H1 (cell line): ENCODE measurements around the gene CPXM2. TPM values are rescaled to one million over a fixed set of nuclear protein-coding genes. Genes with fewer than 3 reads are reported as not detected.

Experiments
- CTCF ChIA-PET: fragments of 300-600 bp; sonication (Branson Sonifier 250); formaldehyde crosslinking; loops from one replicate; lab custom pipeline; 2021; ENCODE audit not compliant: partially characterized antibody; lab: Charles Lee
- POLR2A ChIA-PET: fragments of 300-600 bp; sonication (Branson Sonifier 250); formaldehyde crosslinking; loops from one replicate; lab custom pipeline; 2021; ENCODE audit warnings: inconsistent platforms; ENCODE audit not compliant: partially characterized antibody; lab: Charles Lee
- DNase-seq, 2 experiments: peaks; one replicate each; pipeline versions ENCODE4 v3.0.0 to v3.0.0-alpha.2; 2010 to 2022; ENCODE audit warnings: low spot score in 2 of 2, low read depth in 1 of 2, mixed read lengths in 1 of 2
- FAIRE-seq: peaks from 2 replicates; lab custom pipeline; 2011; peaks lifted over from hg19 to GRCh38; lab: Jason Lieb, UNC
- H2AFZ ChIP-seq: 2 replicates; pipeline ENCODE4 v1.8.1; 2012; ENCODE audit warnings: low read length, inconsistent platforms
- H2AK5ac ChIP-seq: 2 replicates; pipeline ENCODE4 v1.6.1; 2013; ENCODE audit warnings: low read depth, low read length
- H2BK120ac ChIP-seq: replicated peaks from 2 replicates; pipeline ENCODE3; 2013; ENCODE audit warnings: low read depth, low read length, inconsistent platforms
- H2BK12ac ChIP-seq: 2 replicates; pipeline ENCODE4 v1.6.1; 2013; ENCODE audit warnings: low read depth, low read length
- H2BK15ac ChIP-seq: 2 replicates; pipeline ENCODE4 v1.6.1; 2013; ENCODE audit warnings: low read length
- H2BK20ac ChIP-seq: 2 replicates; pipeline ENCODE4 v1.6.1; 2013; ENCODE audit warnings: low read length
- H2BK5ac ChIP-seq: 2 replicates; pipeline ENCODE4 v1.6.1; 2013; ENCODE audit warnings: low read depth, low read length
- H3K14ac ChIP-seq: 2 replicates; pipeline ENCODE4 v1.6.1; 2013; ENCODE audit warnings: inconsistent platforms; ENCODE audit not compliant: insufficient read length
- H3K18ac ChIP-seq: 2 replicates; pipeline ENCODE4 v1.6.1; 2013; ENCODE audit warnings: low read length; ENCODE audit errors: extremely low read depth
- H3K23ac ChIP-seq: 2 replicates; pipeline ENCODE4 v1.6.1; 2013; ENCODE audit warnings: inconsistent platforms; ENCODE audit not compliant: insufficient read length
- H3K23me2 ChIP-seq: 2 replicates; pipeline ENCODE4 v1.6.1; 2013; ENCODE audit warnings: low read depth, low read length
- H3K27ac ChIP-seq: 2 replicates; pipeline ENCODE4 v1.6.1; 2011; ENCODE audit warnings: low read depth, low read length, inconsistent platforms
- H3K27me3 ChIP-seq, 4 experiments: replicated peaks in 1 of 4; 1 replicate in 1 of 4; 2 replicates in 3 of 4; pipeline versions ENCODE4 v1.6.1 to v1.8.1; 2011 to 2013; ENCODE audit warnings: low read length in 3 of 4, mild to moderate bottlenecking in 3 of 4, inconsistent platforms in 2 of 4, mixed read lengths in 2 of 4, moderate library complexity in 1 of 4; ENCODE audit not compliant: control insufficient read depth in 3 of 4, insufficient read depth in 3 of 4; ENCODE audit errors: extremely low read depth in 1 of 4
- H3K36me3 ChIP-seq, 4 experiments: 2 replicates each; pipeline versions ENCODE4 v1.6.1 to v1.8.1; 2011 to 2013; ENCODE audit warnings: mild to moderate bottlenecking in 4 of 4, low read length in 3 of 4, moderate library complexity in 2 of 4, control low read depth in 1 of 4, inconsistent platforms in 1 of 4; ENCODE audit not compliant: insufficient read depth in 4 of 4, control insufficient read depth in 2 of 4
- H3K4ac ChIP-seq: replicated peaks from 2 replicates; pipeline ENCODE3; 2013; ENCODE audit warnings: low read length, low read depth, mixed read lengths, inconsistent platforms; ENCODE audit not compliant: insufficient read length
- H3K4me1 ChIP-seq, 4 experiments: replicated peaks in 1 of 4; 1 replicate in 1 of 4; 2 replicates in 3 of 4; pipeline versions ENCODE4 v1.6.1 to v1.8.1; 2011 to 2013; ENCODE audit warnings: low read length in 3 of 4, inconsistent platforms in 2 of 4, mixed read lengths in 1 of 4; ENCODE audit not compliant: insufficient read depth in 4 of 4, control insufficient read depth in 3 of 4
- H3K4me2 ChIP-seq, 2 experiments: 2 replicates each; pipeline versions ENCODE4 v1.6.1 to v1.8.1; 2011 to 2013; ENCODE audit warnings: low read depth in 2 of 2, low read length in 2 of 2, control low read depth in 1 of 2, inconsistent platforms in 1 of 2, mild to moderate bottlenecking in 1 of 2; ENCODE audit not compliant: insufficient read depth in 1 of 2
- H3K4me3 ChIP-seq, 4 experiments: fragments of 200-600, 300-600 bp in 1 of 4; sonication (generic), shearing (Covaris generic), sonication (Bioruptor Twin) in 1 of 4; 2 replicates each; pipeline versions ENCODE4 v1.5.1 to v1.8.1; 2011 to 2016; ENCODE audit warnings: low read length in 4 of 4, low read depth in 3 of 4, control low read depth in 2 of 4, inconsistent platforms in 2 of 4, mild to moderate bottlenecking in 2 of 4, mixed read lengths in 1 of 4, moderate library complexity in 1 of 4; ENCODE audit not compliant: insufficient read depth in 2 of 4; ENCODE audit errors: extremely low read depth in 1 of 4
- H3K56ac ChIP-seq: replicated peaks from 2 replicates; pipeline ENCODE3; 2013; ENCODE audit warnings: low read depth, mild to moderate bottlenecking, mixed read lengths, low read length, inconsistent platforms; ENCODE audit not compliant: insufficient read length
- H3K79me1 ChIP-seq: 2 replicates; pipeline ENCODE4 v1.6.1; 2013; ENCODE audit warnings: low read depth, low read length, control low read depth
- H3K79me2 ChIP-seq, 2 experiments: 2 replicates each; pipeline versions ENCODE4 v1.6.1 to v1.8.1; 2012 to 2013; ENCODE audit warnings: low read length in 2 of 2, mild to moderate bottlenecking in 2 of 2, inconsistent platforms in 1 of 2; ENCODE audit not compliant: insufficient read depth in 2 of 2, control insufficient read depth in 1 of 2
- H3K9ac ChIP-seq, 4 experiments: replicated peaks in 1 of 4; 1 replicate in 1 of 4; 2 replicates in 3 of 4; pipeline versions ENCODE4 v1.6.1 to v1.8.1; 2011 to 2013; ENCODE audit warnings: low read depth in 3 of 4, low read length in 3 of 4, control low read depth in 2 of 4, mild to moderate bottlenecking in 2 of 4, moderate library complexity in 2 of 4, inconsistent platforms in 1 of 4; ENCODE audit errors: extremely low read depth in 1 of 4
- H3K9me3 ChIP-seq, 2 experiments: 2 replicates each; pipeline versions ENCODE4 v1.6.1 to v1.8.1; 2012 to 2013; ENCODE audit warnings: mild to moderate bottlenecking in 2 of 2, moderate library complexity in 2 of 2, control low read depth in 1 of 2, inconsistent platforms in 1 of 2, low read depth in 1 of 2, low read length in 1 of 2, mixed read lengths in 1 of 2; ENCODE audit not compliant: insufficient read depth in 2 of 2
- H4K20me1 ChIP-seq, 2 experiments: replicated peaks in 1 of 2; 2 replicates each; pipeline versions ENCODE3 to v1.8.1; 2011 to 2013; ENCODE audit warnings: inconsistent platforms in 2 of 2, low read length in 2 of 2, mild to moderate bottlenecking in 1 of 2; ENCODE audit not compliant: insufficient read depth in 2 of 2, control insufficient read depth in 1 of 2
- H4K5ac ChIP-seq: 2 replicates; pipeline ENCODE4 v1.6.1; 2013; ENCODE audit warnings: low read length, low read depth, mixed read lengths, inconsistent platforms; ENCODE audit not compliant: insufficient read length
- H4K8ac ChIP-seq: 2 replicates; pipeline ENCODE4 v1.8.0; 2013; ENCODE audit warnings: mild to moderate bottlenecking, moderate library complexity, low read length, inconsistent platforms; ENCODE audit not compliant: insufficient read depth; ENCODE audit errors: extremely low read depth
- H4K91ac ChIP-seq: replicated peaks from 2 replicates; pipeline ENCODE3; 2013; ENCODE audit warnings: low read length, mixed read lengths, inconsistent platforms; ENCODE audit not compliant: insufficient read length
- CBX8 ChIP-seq: fragments of 300-800, 300-1000 bp; sonication (generic); IDR thresholded peaks from 2 replicates; pipeline ENCODE4 v1.7.1; 2016; ENCODE audit warnings: low read depth, low read length, borderline replicate concordance
- FOSL1 ChIP-seq: IDR thresholded peaks from 2 replicates; pipeline ENCODE4 v1.6.1; 2011; ENCODE audit warnings: mild to moderate bottlenecking, low read depth, low read length, moderate library complexity; ENCODE audit not compliant: insufficient read depth
- JUN ChIP-seq: IDR thresholded peaks from 2 replicates; pipeline ENCODE4 v1.6.1; 2011; ENCODE audit warnings: low read depth, mild to moderate bottlenecking, improper control_type of control experiment, low read length
- KDM5A ChIP-seq: fragments of 200-600 bp; IDR thresholded peaks from 2 replicates; pipeline ENCODE4 v1.7.1; 2012; ENCODE audit warnings: mild to moderate bottlenecking, low read length, inconsistent platforms, mixed read lengths
- NRF1 ChIP-seq: IDR thresholded peaks from 2 replicates; pipeline ENCODE4 v1.6.1; 2011; ENCODE audit warnings: mild to moderate bottlenecking, low read depth, low read length, improper control_type of control experiment
- TAF1 ChIP-seq: IDR thresholded peaks from 2 replicates; pipeline ENCODE4 v1.6.1; 2011; ENCODE audit warnings: mild to moderate bottlenecking, low read depth, low read length
- WGBS, 2 experiments: shearing (Covaris generic) in 1 of 2; methylation state at CpG; one replicate each; pipeline versions ENCODE4 v1.1.6 to v1.1.7; 2013 to 2015; ENCODE audit warnings: low lambda C conversion rate in 2 of 2, mixed read lengths in 2 of 2, inconsistent platforms in 1 of 2, low coverage in 1 of 2, missing lambda C conversion rate in 1 of 2; ENCODE audit not compliant: insufficient replicate concordance in 2 of 2, insufficient coverage in 1 of 2, insufficient read length in 1 of 2; ENCODE audit errors: extremely low coverage in 1 of 2, missing lambda C conversion rate in 1 of 2; 5-methylcytosine and 5-hydroxymethylcytosine counted together
- polyA plus RNA-seq, 7 experiments: library from polyadenylated mRNA; depleted of rRNA in 3 of 7; stranded (reverse) in 5 of 7; unstranded in 2 of 7; fragments of >200 nt in 5 of 7; fragments of 200-250 nt in 2 of 7; gene quantifications; 1 replicate in 5 of 7; 2 replicates in 1 of 7; 4 replicates in 1 of 7; pipeline versions ENCODE4 v1.2.1 to v1.2.3, GENCODE V29; 2011 to 2013; ENCODE audit warnings: missing spikeins in 2 of 7, mixed read lengths in 2 of 7
- total RNA-seq: library from RNA; stranded (reverse); fragmentation: NEBNext Ultra II Directional; extraction: Animal tissue kit (Norgen Biotek cat#: 25700); gene quantifications from 2 replicates; pipeline ENCODE4 v1.2.1, GENCODE V29; 2021
- TF ChIP-seq, protein P1 (sequence below), 3 experiments: IDR thresholded peaks; 1 replicate in 2 of 3; 2 replicates in 1 of 3; pipeline versions ENCODE4 v1.5.1 to v1.6.1; 2011; ENCODE audit warnings: low read length in 3 of 3, mild to moderate bottlenecking in 3 of 3, inconsistent platforms in 2 of 3, low read depth in 1 of 3, moderate library complexity in 1 of 3; ENCODE audit not compliant: insufficient read depth in 1 of 3; ENCODE audit errors: control extremely low read depth in 1 of 3

CPXM2 gene
- total and polyA plus RNA-seq, 2 of the 8 experiments (the other 6 are each of a cell fraction or from before 2014, with no cell fraction given): 2.4 to 2.9 TPM

DNA sequence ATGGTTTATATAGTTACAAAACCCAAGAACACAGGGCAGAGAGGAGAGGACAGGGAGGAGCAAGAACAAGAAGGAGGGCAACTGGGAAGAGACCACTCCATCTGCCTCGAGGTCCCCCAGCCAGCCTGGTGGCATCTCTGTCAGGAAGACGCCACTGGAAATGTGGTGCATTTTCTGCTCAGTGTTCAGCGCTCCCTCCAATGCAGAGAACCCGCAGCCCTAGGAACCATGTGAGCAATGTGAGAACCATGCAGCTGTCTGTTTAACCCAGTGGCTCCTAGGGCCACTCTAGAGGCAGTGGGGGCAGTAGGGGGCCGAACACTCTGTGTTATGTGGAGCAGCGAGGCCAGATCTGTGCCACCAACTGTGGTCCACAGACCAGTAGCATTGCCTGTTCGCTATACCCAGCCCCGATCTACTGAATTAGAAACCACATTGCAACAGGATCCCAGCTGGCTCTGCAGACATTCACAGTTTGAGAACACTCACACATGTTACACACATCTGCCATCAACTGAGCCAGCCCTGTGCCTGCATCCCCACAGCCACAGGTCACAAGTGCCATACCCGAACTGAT is 110.2 kb downstream of the CPXM2 start:
- Histone ChIP-seq H3K27ac (no peak overlapping the region), H3K56ac (no peak overlapping the region), H2BK20ac (no peak overlapping the region), H2BK120ac (no peak overlapping the region), H3K9me3 (no peaks in the 10 kb centered on the region), H3K4me1 (peaks cover 4 to 15% (median 10%) of the 10 kb centered on the region in 4 experiments; a peak in 6 of 7 replicates), H3K79me2 (no peaks in the 10 kb centered on the region), H3K18ac (no peak overlapping the region; the same call in 1 of the 2 replicates), H3K4me2 (peak overlapping the region in 1 of 2 experiments; percentile 38; a peak in 2 of 4 replicates), H3K36me3 (no peaks in the 10 kb centered on the region), H2AFZ (no peak overlapping the region), H4K8ac (no peak overlapping the region), H4K5ac (no peak overlapping the region), H3K9ac (no peak overlapping the region), H3K27me3 (peaks cover 0 to 9% (median 9%) of the 10 kb centered on the region in 4 experiments; a peak in 3 of 7 replicates), H2BK12ac (0 out of 2 replicates have a peak overlapping the region, but pooled peaks have one; percentile 56), H3K4ac (no peak overlapping the region), H3K23me2 (no peaks in the 10 kb centered on the region), H2BK15ac (no peak overlapping the region), H3K79me1 (no peaks in the 10 kb centered on the region), H3K23ac (no peak overlapping the region), H3K14ac (no peak overlapping the region), H2BK5ac (no peak overlapping the region), H2AK5ac (no peak overlapping the region; the same call in 1 of the 2 replicates), H4K91ac (no peak overlapping the region), H3K4me3 (no peak overlapping the region; a peak in 1 of 8 replicates), H4K20me1 (no peaks in the 10 kb centered on the region)
- FAIRE-seq (no peak), DNase-seq (no peak)
- WGBS, 2 experiments: 86% methylated on average over 9 of the region's 9 CpGs; no CpG with 5 or more reads in 1 of the 2 experiments
- ChIA-PET CTCF (interaction anchor here (0.7 to 1.2 kb wide), 5 partner anchors 30 to 196 kb away, joined by 3 to 4 read pairs (median 3); no protein-coding TSS in a partner anchor), POLR2A (no interaction called here)
- no peak for TF ChIP-seq NRF1
- TF ChIP-seq TAF1: no peak
- TF ChIP-seq, protein P1, sequence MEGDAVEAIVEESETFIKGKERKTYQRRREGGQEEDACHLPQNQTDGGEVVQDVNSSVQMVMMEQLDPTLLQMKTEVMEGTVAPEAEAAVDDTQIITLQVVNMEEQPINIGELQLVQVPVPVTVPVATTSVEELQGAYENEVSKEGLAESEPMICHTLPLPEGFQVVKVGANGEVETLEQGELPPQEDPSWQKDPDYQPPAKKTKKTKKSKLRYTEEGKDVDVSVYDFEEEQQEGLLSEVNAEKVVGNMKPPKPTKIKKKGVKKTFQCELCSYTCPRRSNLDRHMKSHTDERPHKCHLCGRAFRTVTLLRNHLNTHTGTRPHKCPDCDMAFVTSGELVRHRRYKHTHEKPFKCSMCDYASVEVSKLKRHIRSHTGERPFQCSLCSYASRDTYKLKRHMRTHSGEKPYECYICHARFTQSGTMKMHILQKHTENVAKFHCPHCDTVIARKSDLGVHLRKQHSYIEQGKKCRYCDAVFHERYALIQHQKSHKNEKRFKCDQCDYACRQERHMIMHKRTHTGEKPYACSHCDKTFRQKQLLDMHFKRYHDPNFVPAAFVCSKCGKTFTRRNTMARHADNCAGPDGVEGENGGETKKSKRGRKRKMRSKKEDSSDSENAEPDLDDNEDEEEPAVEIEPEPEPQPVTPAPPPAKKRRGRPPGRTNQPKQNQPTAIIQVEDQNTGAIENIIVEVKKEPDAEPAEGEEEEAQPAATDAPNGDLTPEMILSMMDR (IDR thresholded peaks at IDR 0.05; ENCODE audit: control extremely low read depth in 1 of 3, insufficient read depth in 1 of 3, low read depth in 1 of 3, low read length in 3 of 3): no peak
- TF ChIP-seq KDM5A: no peak
- TF ChIP-seq FOSL1: no peak
- no peak for TF ChIP-seq CBX8
- no peak for TF ChIP-seq JUN
